Lung (tissue), 12 donors: ENCODE results near the gene DRICH1. TPM values are rescaled to one million over a fixed set of nuclear protein-coding genes. Genes with fewer than 3 reads are reported as not detected.

Experiments used
- ATAC-seq: fragments of 200-7000 bp; cut with Tn5 transposase; one replicate; pipeline ENCODE4 v1.9.1; 2020; ENCODE audit warnings: moderate number of reproducible peaks; ENCODE audit not compliant: insufficient read depth, low FRiP score
- DNase-seq, 3 donors: peaks; one replicate each; pipeline ENCODE4 v3.0.0-alpha.2; 2013 to 2017
- H3K27ac ChIP-seq, 2 donors: one replicate each; pipeline ENCODE4 v1.5.1; 2013; ENCODE audit warnings: mild to moderate bottlenecking in 2 of 2, moderate library complexity in 2 of 2, control low read depth in 1 of 2, inconsistent platforms in 1 of 2, low read depth in 1 of 2, low read length in 1 of 2
- H3K27me3 ChIP-seq, 3 donors: one replicate each; pipeline ENCODE4 v1.5.1; 2013; ENCODE audit warnings: low read length in 2 of 3; ENCODE audit not compliant: control insufficient read depth in 3 of 3, insufficient read depth in 3 of 3
- H3K36me3 ChIP-seq, 4 donors: one replicate each; pipeline ENCODE4 v1.5.1; 2013; ENCODE audit warnings: low read length in 4 of 4, mild to moderate bottlenecking in 1 of 4, moderate library complexity in 1 of 4; ENCODE audit not compliant: control insufficient read depth in 4 of 4, insufficient read depth in 4 of 4
- H3K4me1 ChIP-seq, 5 donors: one replicate each; pipeline ENCODE4 v1.5.1; 2013; ENCODE audit warnings: low read length in 5 of 5, mild to moderate bottlenecking in 2 of 5, moderate library complexity in 1 of 5; ENCODE audit not compliant: control insufficient read depth in 5 of 5, insufficient read depth in 5 of 5
- H3K4me3 ChIP-seq: one replicate; pipeline ENCODE4 v1.5.1; 2013; ENCODE audit warnings: mild to moderate bottlenecking, control low read depth, moderate library complexity
- H3K9ac ChIP-seq, 2 donors: one replicate each; pipeline ENCODE4 v1.5.1; 2013; ENCODE audit warnings: low read length in 2 of 2, control low read depth in 1 of 2; ENCODE audit not compliant: insufficient read depth in 1 of 2
- H3K9me3 ChIP-seq, 4 donors: one replicate each; pipeline ENCODE4 v1.5.1; 2013; ENCODE audit warnings: low read length in 3 of 4, mild to moderate bottlenecking in 1 of 4, moderate library complexity in 1 of 4; ENCODE audit not compliant: control insufficient read depth in 4 of 4, insufficient read depth in 3 of 4
- CTCF ChIP-seq: IDR thresholded peaks from 2 replicates; pipeline ENCODE4 v1.5.1; 2012; ENCODE audit warnings: mild to moderate bottlenecking; ENCODE audit errors: control extremely low read depth, extremely low read depth
- whole genome bisulfite sequencing, 2 donors: extraction: QIAGEN DNeasy Blood & Tissue Kit; methylation state at CpG; one replicate each; pipeline ENCODE4 v1.1.7; 2013; 5-methylcytosine and 5-hydroxymethylcytosine counted together
- polyA plus RNA-seq, 2 donors: library from polyadenylated mRNA; stranded (reverse); fragments of 200-250 nt; gene quantifications; one replicate each; pipeline ENCODE4 v1.2.1, GENCODE V29; 2013
- total RNA-seq, 2 donors: library from RNA; depleted of rRNA in 1 of 2; stranded (reverse); fragments of >200 nt in 1 of 2; gene quantifications; one replicate each; pipeline ENCODE4 v1.2.1, GENCODE V29; 2014 to 2021
- donor health status: control.
- donor health status: control.
- donor health status: Bipolar disorder and iron deficiency.
- donor health status: healthy.
- donor health status: DM: yes; HTN: yes; CAD: no.

Gene DRICH1
- total and polyA plus RNA-seq, 4 donors: 0.15 to 0.86 (median 0.65) TPM

- Histone ChIP-seq H3K27ac (no peak overlapping the region), H3K4me1 (no peaks in the 10 kb centered on the region), H3K27me3 (no peaks in the 10 kb centered on the region), H3K9ac (no peak overlapping the region), H3K36me3 (no peaks in the 10 kb centered on the region), H3K9me3 (peaks cover 0 to 2% (median 0%) of the 10 kb centered on the region in 4 donors), H3K4me3 (no peak overlapping the region)
- ATAC-seq (no peak), DNase-seq (no peak)
- no peak for TF ChIP-seq CTCF
- WGBS, 2 donors: 61 to 75% methylated on average over 12 of the region's 12 CpGs
These were observed 21.9 kb downstream of the DRICH1 start for GRCh38 chr22:23609983-23610781.

- H3K9me3 ChIP-seq: peaks cover 0 to 2% (median 0%) of the 10 kb centered on the region in 4 donors
- DNase-seq (peak; percentile 11 to 37 (median 28)), ATAC-seq (no peak)
- no peak overlapping the region for H3K4me3 ChIP-seq
- no peaks in the 10 kb centered on the region for H3K36me3 ChIP-seq
- H3K9ac ChIP-seq: no peak overlapping the region
- H3K4me1 ChIP-seq: no peaks in the 10 kb centered on the region
- H3K27me3 ChIP-seq: no peaks in the 10 kb centered on the region
- no peak overlapping the region for H3K27ac ChIP-seq
- TF ChIP-seq CTCF: no peak
- 65 to 79% methylated on average over 6 of the region's 6 CpGs for WGBS, 2 donors
These were observed 23.5 kb downstream of the DRICH1 start for GRCh38 chr22:23608583-23608982.

GRCh38 chr22:23606204-23607131 is 25.7 kb downstream of the DRICH1 start:
- WGBS, 2 donors: 84 to 90% methylated on average over 20 of the region's 20 CpGs
- H3K36me3 ChIP-seq: no peaks in the 10 kb centered on the region
- H3K4me3 ChIP-seq: no peak overlapping the region
- no peaks in the 10 kb centered on the region for H3K9me3 ChIP-seq
- no peaks in the 10 kb centered on the region for H3K4me1 ChIP-seq
- DNase-seq: no peak
- ATAC-seq: no peak
- no peaks in the 10 kb centered on the region for H3K27me3 ChIP-seq
- TF ChIP-seq CTCF: no peak
- no peak overlapping the region for H3K27ac ChIP-seq
- no peak overlapping the region for H3K9ac ChIP-seq
